ENCODE measurements around the gene ORC3. TPM values are rescaled to one million over a fixed set of nuclear protein-coding genes. Genes with fewer than 3 reads are reported as not detected.
A peak's percentile ranks its signal among the peaks of the same experiment; 100 is the strongest.

Gene ORC3
- total and polyA plus RNA-seq, 2 of the 4 experiments (the other 2 are of a cell fraction) = 22.3 to 30.6 TPM

DNA sequence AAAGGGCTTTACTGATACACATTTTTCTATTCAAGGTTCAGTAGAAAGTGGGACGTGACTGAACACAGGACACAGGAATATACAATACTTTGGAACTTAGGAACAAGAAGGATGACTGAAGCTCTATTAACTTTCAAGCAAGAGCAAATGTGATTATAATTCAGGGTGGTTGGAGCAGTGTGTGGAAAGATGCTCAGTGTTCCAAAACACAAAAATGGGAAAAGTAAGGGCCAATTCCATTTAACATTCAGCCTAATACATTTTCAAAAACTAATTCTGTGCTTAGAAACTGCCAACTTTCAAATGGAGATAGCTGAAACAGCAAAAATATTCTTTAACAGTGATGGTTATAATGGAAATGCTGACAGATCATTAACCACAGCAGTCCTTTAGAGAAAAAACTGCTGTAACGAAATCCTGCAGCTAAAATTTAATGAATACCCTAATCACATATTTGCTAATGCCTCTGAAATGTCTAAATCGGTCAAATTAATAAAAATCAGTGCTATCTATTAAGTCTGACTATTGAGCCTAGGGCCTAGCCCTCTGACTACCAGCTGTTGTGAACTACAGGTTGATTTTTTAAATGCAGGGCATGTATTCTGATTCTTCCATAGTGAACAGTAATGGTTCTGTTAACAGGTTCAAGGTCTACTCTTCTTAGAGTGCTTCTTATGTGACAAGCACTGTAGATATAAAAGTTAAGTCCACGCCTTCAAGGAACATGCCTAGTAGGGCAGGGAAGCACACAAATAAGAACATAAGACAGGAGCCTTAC lies 46.0 kb upstream of the ORC3 start:
- no peak overlapping the region for H3K14ac ChIP-seq (replicated peaks; ENCODE audit: low read depth, low read length)
- H3K9me1 ChIP-seq (ENCODE audit: insufficient read depth, low read length) = peaks cover 6% of the 10 kb centered on the region; the same call in 1 of the 2 replicates
- H3K4ac ChIP-seq (ENCODE audit: low read depth, low read length) = no peak overlapping the region
- no peaks in the 10 kb centered on the region for H3K4me1 ChIP-seq (ENCODE audit: control insufficient read depth, insufficient read depth, low read length)
- WGBS, 2 experiments (ENCODE audit: extremely low coverage in 2 of 2, insufficient read length in 1 of 2) = no CpG with 5 or more reads among the region's 4 CpGs
- DNase-seq (no peak), ATAC-seq (ENCODE audit: low read depth) (no peak)
- no peak overlapping the region for H4K8ac ChIP-seq (ENCODE audit: low read depth in 2 of 2, low read length in 2 of 2)
- no peaks in the 10 kb centered on the region for H3K27me3 ChIP-seq (ENCODE audit: control insufficient read depth, insufficient read depth, low read length)
- no peak overlapping the region for H3K4me2 ChIP-seq (ENCODE audit: low read depth, low read length)
- H2BK20ac ChIP-seq (ENCODE audit: low read depth, low read length) = no peak overlapping the region
- no peak overlapping the region for H3K27ac ChIP-seq (ENCODE audit: insufficient read depth, low read length)
- H3K56ac ChIP-seq (ENCODE audit: extremely low read depth, insufficient read depth, low read length) = no peak overlapping the region
- no peak overlapping the region for H3K9ac ChIP-seq (ENCODE audit: low read depth, low read length)
- peaks cover 18 to 19% of the 10 kb centered on the region in 2 experiments for H3K79me1 ChIP-seq (ENCODE audit: low read depth in 1 of 2, low read length in 2 of 2)
- dilution Hi-C loops (cut with HindIII; ENCODE audit: low sequenced_read_pairs, unreplicated experiment) = no loop called here
- H2BK15ac ChIP-seq (ENCODE audit: low read depth, low read length) = no peak overlapping the region
- no peaks in the 10 kb centered on the region; the same call in 1 of the 2 replicates for H4K20me1 ChIP-seq (ENCODE audit: insufficient read depth, low read length)
- H3K36me3 ChIP-seq (ENCODE audit: control insufficient read depth, insufficient read depth, low read length) = peaks cover 46% of the 10 kb centered on the region
- H2BK5ac ChIP-seq (ENCODE audit: low read depth, low read length, poor library complexity, severe bottlenecking) = no peak overlapping the region
- in situ Hi-C loops (cut with MboI; ENCODE audit: low sequenced_read_pairs) = no loop called here
- intact Hi-C loops (cut with micrococcal nuclease) = no loop called here
- ChIA-PET CTCF (no interaction called here), POLR2A (ENCODE audit: unreplicated experiment) (no interaction called here)
- H3K23ac ChIP-seq (ENCODE audit: low read depth, low read length) = no peak overlapping the region
- H2AK5ac ChIP-seq (ENCODE audit: low read depth, low read length) = no peak overlapping the region
- no peak overlapping the region for H2BK120ac ChIP-seq (ENCODE audit: low read depth, low read length)
- no peak for TF ChIP-seq NFE2L2 (IDR thresholded peaks at IDR 0.05; ENCODE audit: low read depth, low read length)
- peak; percentile 46; the same call in 1 of the 2 replicates for TF ChIP-seq MAFK (IDR thresholded peaks at IDR 0.05; ENCODE audit: low read depth, low read length)
- TF ChIP-seq POLR2A (IDR thresholded peaks at IDR 0.05; ENCODE audit: low read depth, low read length) = no peak
- no peak for TF ChIP-seq CEBPB (IDR thresholded peaks at IDR 0.05; ENCODE audit: low read depth, low read length)
- no TSS peak for BruUV-seq (replicated peaks)
- H3K9me3 ChIP-seq (ENCODE audit: control insufficient read depth, insufficient read depth, low read length) = peaks cover 2% of the 10 kb centered on the region
- H3K4me3 ChIP-seq (ENCODE audit: insufficient read depth, low read depth, low read length) = no peak overlapping the region
- no peak overlapping the region for H4K5ac ChIP-seq (ENCODE audit: low read depth, low read length)
- no peak overlapping the region for H3K18ac ChIP-seq (ENCODE audit: low read depth, low read length)
- H4K91ac ChIP-seq (ENCODE audit: insufficient read depth, low read depth, low read length) = no peak overlapping the region
- no peak overlapping the region for H2AK9ac ChIP-seq (replicated peaks; ENCODE audit: low read depth, low read length, poor library complexity)
- no peak overlapping the region for H2AFZ ChIP-seq (replicated peaks; ENCODE audit: low read length, poor library complexity)

Data from IMR-90 (cell line).